SK-N-MC (cell line): ENCODE measurements around the gene LRRC4C.

Experiments used
- DNase-seq: peaks from one replicate; pipeline ENCODE4 v3.0.0-alpha.2; 2011; ENCODE audit warnings: low read depth, low spot score
- H3K27ac ChIP-seq: fragments of 200-600 bp; sonication (generic); 2 replicates; pipeline ENCODE4 v1.5.1; 2016; ENCODE audit warnings: mixed run types
- H3K36me3 ChIP-seq: fragments of 200-600 bp; sonication (generic); 2 replicates; pipeline ENCODE4 v1.6.1; 2017; ENCODE audit warnings: antibody characterized with exemption, low read length, mixed read lengths; ENCODE audit not compliant: insufficient read depth
- H3K4me3 ChIP-seq: fragments of 200-600 bp; sonication (generic); 2 replicates; pipeline ENCODE4 v1.5.1; 2016
- H3K9ac ChIP-seq: fragments of 200-600 bp; sonication (generic); 2 replicates; pipeline ENCODE4 v1.8.0; 2017; ENCODE audit warnings: mixed run types, mixed read lengths; ENCODE audit not compliant: insufficient read length
- H3K9me3 ChIP-seq: fragments of 200-600 bp; sonication (generic); 2 replicates; pipeline ENCODE4 v1.6.1; 2017; ENCODE audit warnings: low read depth, mild to moderate bottlenecking, antibody characterized with exemption, low read length, moderate library complexity, mixed read lengths
- EZH2 ChIP-seq: fragments of 200-600 bp; sonication (generic); IDR thresholded peaks from one replicate; pipeline ENCODE4 v1.6.1; 2017; ENCODE audit warnings: antibody characterized with exemption
- FOXP2 ChIP-seq: optimal IDR thresholded peaks from 2 replicates; pipeline ENCODE3; 2011; ENCODE audit warnings: mild to moderate bottlenecking, moderate library complexity; ENCODE audit not compliant: insufficient read depth; ENCODE audit errors: extremely low read length, control extremely low read depth
- POLR2AphosphoS5 ChIP-seq: IDR thresholded peaks from 2 replicates; pipeline ENCODE4 v1.6.1; 2012; ENCODE audit warnings: mild to moderate bottlenecking, low read depth, low read length, borderline replicate concordance

LRRC4C gene

GRCh38 chr11:41307296-41308080 lies 152.0 kb downstream of the LRRC4C start:
- Histone ChIP-seq H3K4me3 (no peak overlapping the region), H3K9ac (no peak overlapping the region), H3K36me3 (no peaks in the 10 kb centered on the region), H3K27ac (no peak overlapping the region), H3K9me3 (no peaks in the 10 kb centered on the region)
- TF ChIP-seq EZH2 (no peak), POLR2AphosphoS5 (no peak), FOXP2 (no peak)
- no peak for DNase-seq

DNA sequence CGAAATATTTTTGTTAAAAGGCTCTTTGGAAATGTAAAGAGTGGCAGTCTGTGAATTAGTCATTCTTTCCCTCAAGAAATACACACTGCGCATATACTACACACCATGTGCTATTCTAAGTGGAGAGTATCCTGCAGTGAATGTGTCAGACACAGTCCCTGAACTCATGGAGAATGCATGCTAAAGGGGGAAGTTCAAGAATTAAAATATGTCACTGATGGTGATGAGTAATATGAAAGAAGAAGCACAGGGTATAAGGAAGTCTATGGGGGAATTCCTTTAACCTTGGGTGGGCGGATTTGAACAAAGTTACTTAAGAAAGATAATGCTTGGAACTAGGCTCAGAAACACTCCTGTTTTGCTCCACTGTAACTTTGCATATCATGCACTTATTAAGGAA lies 153.0 kb downstream of the LRRC4C start:
- TF ChIP-seq POLR2AphosphoS5 (no peak), EZH2 (no peak), FOXP2 (no peak)
- DNase-seq = no peak
- H3K9ac ChIP-seq = no peak overlapping the region
- no peaks in the 10 kb centered on the region for H3K36me3 ChIP-seq
- H3K9me3 ChIP-seq = no peaks in the 10 kb centered on the region
- no peak overlapping the region for H3K4me3 ChIP-seq
- H3K27ac ChIP-seq = no peak overlapping the region

DNA sequence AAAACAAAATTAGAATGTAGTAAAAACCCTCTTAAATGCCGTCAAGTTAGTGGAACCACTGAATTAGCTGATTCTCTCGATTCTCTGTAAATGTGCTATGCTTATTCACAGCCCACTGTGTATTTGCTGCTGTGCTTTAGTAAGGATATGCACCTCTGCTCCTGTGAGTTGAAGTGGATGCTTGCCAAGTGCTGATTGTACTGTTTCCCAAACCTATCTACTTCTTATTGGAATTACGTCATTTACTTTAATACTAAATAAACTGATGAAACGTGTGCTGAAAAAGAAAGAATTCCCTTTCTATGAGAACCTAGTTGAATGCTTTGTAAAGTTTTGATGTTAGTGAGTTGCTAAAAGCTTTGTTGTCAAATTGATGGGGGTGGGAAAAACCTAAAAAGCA lies 158.4 kb downstream of the LRRC4C start:
- TF ChIP-seq POLR2AphosphoS5 = no peak
- no peak for TF ChIP-seq EZH2
- no peak for TF ChIP-seq FOXP2
- Histone ChIP-seq H3K4me3 (no peak overlapping the region), H3K36me3 (no peaks in the 10 kb centered on the region), H3K9ac (no peak overlapping the region), H3K9me3 (no peaks in the 10 kb centered on the region), H3K27ac (no peak overlapping the region)
- no peak for DNase-seq

GRCh38 chr11:41289408-41289807 lies 170.0 kb downstream of the LRRC4C start:
- Histone ChIP-seq H3K36me3 (no peaks in the 10 kb centered on the region), H3K9ac (no peak overlapping the region), H3K27ac (no peak overlapping the region), H3K4me3 (no peak overlapping the region), H3K9me3 (no peaks in the 10 kb centered on the region)
- no peak for TF ChIP-seq POLR2AphosphoS5
- no peak for TF ChIP-seq EZH2
- no peak for DNase-seq

- Histone ChIP-seq H3K9ac (no peak overlapping the region), H3K4me3 (no peak overlapping the region), H3K27ac (no peak overlapping the region), H3K9me3 (no peaks in the 10 kb centered on the region), H3K36me3 (no peaks in the 10 kb centered on the region)
- no peak for TF ChIP-seq FOXP2
- TF ChIP-seq POLR2AphosphoS5 = no peak
- no peak for TF ChIP-seq EZH2
- DNase-seq = no peak
These were observed 172.7 kb downstream of the LRRC4C start for GRCh38 chr11:41286751-41287150.

- DNase-seq = no peak
- no peak overlapping the region for H3K4me3 ChIP-seq
- no peak overlapping the region for H3K27ac ChIP-seq
- TF ChIP-seq POLR2AphosphoS5 (no peak), FOXP2 (no peak), EZH2 (no peak)
- no peaks in the 10 kb centered on the region for H3K36me3 ChIP-seq
- H3K9ac ChIP-seq = no peak overlapping the region
- H3K9me3 ChIP-seq = no peaks in the 10 kb centered on the region
These were observed 175.1 kb downstream of the LRRC4C start for GRCh38 chr11:41284354-41284753.

GRCh38 chr11:41283191-41283930 lies 176.1 kb downstream of the LRRC4C start:
- TF ChIP-seq EZH2 (no peak), FOXP2 (no peak), POLR2AphosphoS5 (no peak)
- Histone ChIP-seq H3K4me3 (no peak overlapping the region), H3K9me3 (no peaks in the 10 kb centered on the region), H3K27ac (no peak overlapping the region), H3K9ac (no peak overlapping the region), H3K36me3 (no peaks in the 10 kb centered on the region)
- no peak for DNase-seq

DNA sequence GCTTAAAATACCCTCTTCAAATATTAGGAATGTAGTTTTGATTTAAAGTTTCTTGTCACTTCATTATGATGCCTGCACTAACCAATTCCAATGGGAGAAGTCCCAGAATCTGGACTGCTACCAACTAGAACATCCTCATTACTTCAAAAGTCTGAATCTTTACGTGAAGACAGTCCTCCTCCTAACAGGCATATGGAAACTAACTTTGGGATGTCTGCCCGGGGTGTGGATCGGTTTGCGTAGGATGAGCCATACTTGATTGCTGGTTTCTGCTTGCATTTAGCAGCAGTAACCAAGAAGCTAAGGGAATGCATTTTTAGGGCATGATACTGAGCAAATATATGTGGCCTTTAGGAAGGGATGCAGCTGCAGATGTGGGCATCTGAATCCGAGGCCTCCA lies 177.1 kb downstream of the LRRC4C start:
- TF ChIP-seq EZH2 (no peak), POLR2AphosphoS5 (no peak), FOXP2 (no peak)
- no peaks in the 10 kb centered on the region for H3K9me3 ChIP-seq
- H3K36me3 ChIP-seq = no peaks in the 10 kb centered on the region
- H3K27ac ChIP-seq = no peak overlapping the region
- DNase-seq = no peak
- no peak overlapping the region for H3K9ac ChIP-seq
- no peak overlapping the region for H3K4me3 ChIP-seq

- no peak for DNase-seq
These were observed 178.2 kb downstream of the LRRC4C start for GRCh38 chr11:41281131-41281742.

More at GRCh38 chr11:41281131-41281742, 178.2 kb downstream of the LRRC4C start:
- TF ChIP-seq FOXP2 = no peak
- TF ChIP-seq POLR2AphosphoS5 = no peak
- no peak for TF ChIP-seq EZH2
- Histone ChIP-seq H3K9me3 (no peaks in the 10 kb centered on the region), H3K27ac (no peak overlapping the region), H3K9ac (no peak overlapping the region), H3K4me3 (no peak overlapping the region), H3K36me3 (no peaks in the 10 kb centered on the region)
